NCI-H1436 treated with DMSO at 0.1 percent for 48 hours (cell line): ENCODE data around the gene DDX10.

Experiments
- DNase-seq: peaks from one replicate; lab custom pipeline; 2025; lab: John Stamatoyannopoulos, UW

DDX10 gene

DNA sequence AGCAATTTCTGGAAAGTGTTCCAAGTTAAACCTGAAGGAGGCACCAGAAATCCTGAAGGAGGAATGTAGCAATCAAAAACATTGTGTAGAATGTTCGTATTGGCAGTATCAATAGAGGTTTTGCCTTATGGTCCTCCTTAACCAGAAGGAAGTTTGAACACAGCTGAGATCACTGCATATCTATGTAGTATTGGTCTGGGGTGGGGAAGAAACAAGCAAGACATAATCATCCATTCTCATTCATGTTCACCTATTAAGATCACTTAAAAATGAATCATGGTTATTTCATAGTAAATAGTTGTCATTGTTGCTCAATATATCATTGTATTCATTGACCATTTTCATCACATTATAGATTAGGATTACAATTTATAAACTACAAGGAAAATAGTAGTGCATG, 160.5 kb downstream of the DDX10 start:
- no peak for DNase-seq

DNA sequence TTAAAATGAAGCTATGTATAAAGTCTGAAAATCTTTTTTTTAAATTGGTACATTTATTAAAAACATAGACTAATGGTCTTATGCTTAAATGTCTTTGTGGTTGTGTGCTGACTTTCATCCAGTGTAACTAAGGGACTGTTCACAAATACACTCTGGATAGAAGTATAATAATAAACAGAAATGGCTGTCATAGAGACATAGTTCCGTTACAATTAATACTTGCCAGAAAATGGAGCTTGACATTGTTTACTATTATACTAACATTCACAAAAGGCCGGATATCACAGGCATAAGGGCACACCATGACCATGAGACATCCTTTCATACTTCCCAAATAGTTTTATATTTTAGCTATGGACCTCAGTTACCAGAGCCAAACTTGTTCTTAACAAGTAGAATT, 161.3 kb downstream of the DDX10 start:
- no peak for DNase-seq

DNA sequence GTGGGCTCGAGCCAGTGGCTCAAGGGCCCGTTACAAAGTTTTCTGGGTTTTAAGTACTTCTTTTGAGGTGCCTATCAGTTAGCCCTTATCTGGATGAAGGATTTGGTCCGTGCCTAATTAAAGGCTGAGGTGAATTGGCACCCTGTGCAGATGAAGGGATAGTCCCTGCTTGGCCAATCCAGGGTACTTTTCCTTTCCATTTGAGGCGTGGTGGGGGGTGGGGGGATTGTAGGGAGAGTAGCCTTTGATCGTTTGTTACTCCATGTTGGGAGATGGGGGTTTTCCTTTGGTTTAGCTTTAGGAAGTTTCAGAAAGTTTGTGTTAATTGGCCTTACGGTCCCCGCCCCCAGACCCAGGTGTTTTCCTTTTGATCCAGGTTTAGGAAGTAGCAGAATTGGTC, 170.8 kb downstream of the DDX10 start:
- no peak for DNase-seq

DNA sequence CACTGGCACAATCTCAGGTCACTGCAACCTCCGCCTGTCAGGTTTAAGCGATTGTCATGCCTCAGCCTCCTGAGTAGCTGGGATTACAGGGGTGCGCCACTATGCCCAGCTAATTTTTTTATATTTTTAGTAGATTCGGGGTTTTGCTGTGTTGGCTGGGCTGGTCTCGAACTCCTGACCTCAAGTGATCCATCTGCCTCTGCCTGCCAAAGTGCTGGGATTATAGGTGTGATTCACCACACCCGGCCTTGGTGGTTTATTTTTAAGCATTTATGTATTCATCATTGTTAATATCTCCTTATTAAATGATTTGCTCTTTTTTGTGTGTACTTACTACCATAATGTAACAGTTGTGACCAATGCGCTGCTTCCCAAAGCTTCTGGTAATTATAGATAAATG, 171.7 kb downstream of the DDX10 start:
- DNase-seq = no peak

DNA sequence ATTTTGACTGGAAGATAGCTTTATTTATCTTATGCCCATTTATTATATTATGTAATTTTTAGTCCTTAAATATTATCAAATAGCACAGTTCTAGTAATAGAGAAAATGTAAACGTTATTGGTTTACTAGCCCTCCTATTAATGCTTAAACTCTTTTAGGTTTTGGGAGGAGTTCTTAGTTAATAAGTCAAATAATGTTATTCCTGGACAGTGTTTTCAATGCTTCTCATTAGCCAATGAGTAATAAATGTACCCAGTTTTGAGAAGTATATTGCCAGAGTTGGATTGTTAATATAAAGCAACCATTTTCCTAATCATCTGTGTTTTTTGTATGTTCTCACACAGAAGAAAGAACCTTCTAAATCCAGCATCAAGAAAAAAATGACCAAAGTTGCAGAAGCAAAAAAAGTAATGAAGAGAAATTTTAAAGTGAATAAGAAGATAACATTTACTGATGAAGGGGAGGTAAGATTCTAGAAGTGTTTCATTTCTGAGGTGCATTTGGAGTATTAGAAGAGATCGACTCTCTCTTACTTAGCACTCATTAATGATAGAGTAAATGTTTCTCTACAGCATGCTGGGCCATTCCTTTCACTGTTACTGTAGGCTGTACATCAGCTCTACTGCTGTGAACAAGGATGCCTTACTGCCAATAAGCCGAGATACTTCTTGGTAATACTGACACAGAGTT, 173.4 kb downstream of the DDX10 start:
- no peak for DNase-seq

DNA sequence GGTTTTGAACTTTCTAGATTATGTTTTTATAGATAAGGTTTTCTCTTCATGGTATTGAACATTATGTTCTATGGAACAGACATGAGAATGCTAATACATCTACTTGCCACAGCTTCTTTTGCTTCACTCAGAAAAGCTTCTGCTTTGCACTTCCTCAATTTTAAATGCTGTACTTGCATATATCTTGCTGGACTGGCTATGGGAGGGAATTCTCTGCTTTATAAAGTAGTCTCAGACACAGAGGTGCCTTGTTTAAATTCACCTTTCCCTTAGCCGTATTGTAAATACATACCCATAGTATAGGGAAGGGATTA, 173.9 kb downstream of the DDX10 start:
- DNase-seq = no peak

DNA sequence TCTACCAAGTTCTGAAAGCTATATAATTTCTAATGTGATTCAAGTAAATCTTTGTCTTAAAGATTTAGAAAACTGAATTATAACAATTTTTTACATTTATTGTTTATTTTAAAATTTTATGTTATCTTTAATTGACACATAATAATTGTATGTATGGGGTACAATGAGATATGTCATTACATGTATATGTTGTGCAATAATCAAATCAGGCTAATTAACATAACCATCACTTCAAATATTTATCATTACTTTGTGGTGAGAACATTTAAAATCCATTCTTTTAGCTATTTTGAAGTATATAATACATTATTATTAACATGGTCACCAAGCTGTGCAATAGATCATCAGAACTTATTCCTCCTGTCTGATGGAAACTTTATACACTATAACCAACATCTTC, 181.1 kb downstream of the DDX10 start:
- DNase-seq = no peak

DNA sequence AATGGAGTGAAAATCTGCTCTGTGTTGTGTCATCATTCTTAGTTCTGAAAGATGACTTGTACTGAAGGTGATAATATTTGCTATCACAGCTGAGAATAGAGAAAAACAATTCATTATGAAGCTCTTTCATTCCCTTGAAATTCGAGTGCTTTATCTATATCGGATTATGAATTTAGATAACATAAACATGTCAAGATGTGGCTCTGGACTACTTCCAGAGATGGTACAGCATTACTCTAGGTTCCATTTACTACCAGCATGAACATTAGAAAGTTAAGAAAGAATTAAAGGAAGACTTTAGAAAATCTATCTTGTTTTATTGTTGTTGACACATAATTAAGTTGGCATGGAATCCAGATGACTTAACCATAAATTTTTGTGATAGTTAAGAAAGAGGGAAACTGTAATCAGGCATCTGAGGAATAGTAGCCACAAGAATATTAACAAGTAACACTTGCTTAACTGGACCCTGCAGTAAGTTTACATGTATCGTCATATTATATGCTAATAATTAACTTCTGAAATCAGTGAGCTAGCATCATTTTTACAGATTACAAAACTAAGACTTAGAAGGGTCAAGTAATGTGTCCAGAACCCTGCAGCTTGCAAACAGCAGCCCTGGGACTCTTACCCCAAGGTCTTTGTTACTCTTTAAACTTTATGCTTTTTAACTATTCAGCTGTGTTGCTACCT, 182.6 kb downstream of the DDX10 start:
- DNase-seq = no peak

DNA sequence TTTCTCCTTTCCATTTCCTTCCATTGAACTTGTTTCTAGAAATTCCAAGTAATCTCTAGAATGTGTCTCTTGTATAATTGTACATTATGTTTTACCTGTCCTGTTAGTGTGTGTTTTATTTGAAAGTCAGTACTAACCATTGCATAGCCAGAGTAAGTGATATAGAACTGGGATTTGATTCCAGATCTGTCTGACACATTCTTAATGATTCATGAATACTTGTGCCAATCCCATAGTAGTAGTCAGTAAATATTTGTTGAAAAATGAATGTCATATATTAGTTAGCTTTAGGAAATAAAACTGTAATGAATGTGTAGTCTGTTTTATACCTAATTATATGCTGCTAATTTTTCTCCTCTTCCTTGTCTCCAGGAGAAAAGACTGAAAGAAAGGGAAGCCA, 186.9 kb downstream of the DDX10 start:
- no peak for DNase-seq

DNA sequence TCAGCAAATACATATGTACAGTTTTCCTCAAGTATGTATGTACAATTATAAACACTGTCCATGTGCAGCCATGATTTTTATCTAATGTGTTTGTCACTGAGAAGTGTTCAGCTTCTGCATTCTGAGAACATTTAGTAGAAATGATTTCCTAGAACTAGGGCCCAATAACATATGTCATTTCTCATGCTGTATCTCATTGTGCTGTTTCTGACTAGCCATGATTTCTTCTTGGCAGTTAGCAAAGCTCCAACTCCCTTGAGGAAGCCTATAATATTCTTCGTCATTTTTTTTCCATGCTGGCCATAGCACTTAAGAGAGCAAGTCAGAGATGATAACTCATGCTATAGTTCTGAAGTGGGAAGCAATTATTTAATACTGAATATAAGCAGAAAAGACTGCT, 187.8 kb downstream of the DDX10 start:
- DNase-seq = no peak

DNA sequence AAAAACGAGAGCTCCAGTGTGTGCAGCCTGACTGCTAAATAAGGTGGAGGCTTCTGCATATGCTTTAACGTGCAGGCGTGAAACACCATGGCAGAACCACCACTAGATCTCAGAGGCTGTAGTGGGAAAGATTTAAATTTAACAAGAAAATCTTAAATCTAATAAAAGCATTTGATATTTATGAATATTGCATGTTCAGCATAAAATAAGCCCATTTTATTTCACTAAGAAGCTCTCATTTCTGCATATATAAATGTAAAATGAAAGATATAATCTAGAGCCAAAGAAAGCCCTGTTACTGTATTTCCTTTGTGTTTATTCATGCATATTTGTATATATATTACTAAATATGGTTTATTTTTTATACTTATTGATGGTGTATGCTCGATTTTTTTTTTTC, 188.3 kb downstream of the DDX10 start:
- no peak for DNase-seq

DNA sequence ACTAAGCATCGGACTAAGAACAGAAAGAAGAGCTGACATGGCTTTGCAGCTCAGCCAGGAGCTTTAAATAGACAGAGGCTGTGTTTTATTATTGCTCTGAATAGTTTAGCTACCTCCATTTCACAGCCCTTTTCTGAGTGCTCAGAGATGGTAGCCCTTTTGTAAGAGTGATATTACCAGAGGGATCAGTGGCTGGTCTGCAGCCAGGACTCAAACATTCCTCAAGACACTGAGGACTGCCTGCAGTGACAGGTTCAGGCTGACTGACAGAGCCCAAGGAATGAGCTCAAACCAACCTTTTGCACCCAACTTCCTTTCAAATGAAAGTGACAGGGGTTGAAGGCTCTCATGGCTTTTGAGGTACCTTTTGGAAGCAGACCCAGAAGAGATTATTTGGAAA, 189.0 kb downstream of the DDX10 start:
- no peak for DNase-seq

DNA sequence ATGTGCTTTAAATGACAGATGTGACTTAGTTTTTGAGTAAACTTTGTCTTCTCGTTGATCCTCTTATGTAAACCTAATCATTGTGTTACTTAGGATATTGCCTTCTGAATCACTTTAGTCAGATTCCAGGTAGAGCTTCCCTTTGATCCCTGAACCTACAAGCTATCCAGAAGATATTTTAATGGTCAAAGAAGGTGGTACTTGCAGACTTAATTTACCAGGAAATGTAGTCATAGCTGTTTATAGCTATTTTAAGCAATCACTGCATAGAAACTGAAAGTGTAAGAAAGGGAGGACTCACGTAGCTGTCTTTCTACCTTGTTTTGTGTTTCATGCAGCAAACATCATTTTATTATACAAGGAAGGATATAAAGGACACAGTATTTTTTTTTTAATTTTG, 189.5 kb downstream of the DDX10 start:
- DNase-seq = no peak

DNA sequence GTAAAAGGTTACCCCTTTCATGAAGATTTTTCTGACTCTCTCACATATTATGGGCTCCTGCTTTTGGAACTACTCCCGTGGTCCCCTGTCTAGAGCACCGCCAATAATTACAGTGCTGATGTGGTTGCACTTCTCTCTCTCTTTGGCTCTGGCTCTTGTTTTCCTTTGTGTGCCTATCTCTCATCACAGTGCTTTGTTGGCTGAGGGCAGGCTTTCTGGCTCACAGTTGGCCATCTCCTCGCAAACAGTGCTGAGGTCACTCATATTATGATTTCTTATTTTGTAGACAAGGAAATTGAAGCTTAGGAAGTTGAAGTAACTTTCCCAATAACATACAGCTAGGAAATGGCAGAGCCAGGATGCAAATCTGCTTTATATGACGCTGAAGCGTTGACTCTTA, 192.5 kb downstream of the DDX10 start:
- no peak for DNase-seq

DNA sequence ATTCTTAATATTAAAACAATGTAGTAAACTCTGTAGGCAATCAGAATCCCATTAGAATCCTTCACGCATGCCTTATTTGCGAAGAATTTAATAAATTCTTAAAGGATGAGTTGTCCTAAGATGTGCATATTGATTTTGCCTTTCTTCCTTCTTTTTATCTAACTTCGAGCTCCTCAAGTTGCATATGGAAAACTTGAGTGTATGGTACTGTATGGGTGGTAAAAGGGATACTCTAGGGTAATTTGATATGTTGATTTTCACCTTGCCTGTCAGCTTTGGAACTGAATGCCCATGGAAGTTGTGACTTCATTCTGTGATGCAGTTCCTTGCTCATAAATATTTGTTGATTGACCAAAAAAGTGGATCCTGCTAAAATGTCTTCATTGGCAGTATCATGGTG, 193.8 kb downstream of the DDX10 start:
- DNase-seq = no peak

DNA sequence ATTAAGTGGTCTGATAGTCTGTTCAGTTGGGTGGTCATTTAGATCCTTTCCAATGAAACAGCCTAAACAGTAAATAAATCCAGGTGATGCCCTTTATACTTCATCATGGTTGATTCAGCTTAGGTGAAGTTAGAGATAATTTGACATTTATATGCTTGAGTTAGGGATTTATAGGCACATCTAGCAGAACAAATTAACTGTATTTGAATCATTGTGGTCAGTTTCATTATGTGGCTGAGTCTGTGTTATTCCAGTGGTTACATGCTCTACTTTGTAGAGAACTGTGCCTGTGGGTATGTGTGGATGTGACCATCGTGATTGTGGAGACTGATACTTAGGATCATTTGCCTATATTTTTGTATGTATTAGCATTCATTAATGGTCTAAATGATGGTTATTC, 194.6 kb downstream of the DDX10 start:
- DNase-seq = no peak

DNA sequence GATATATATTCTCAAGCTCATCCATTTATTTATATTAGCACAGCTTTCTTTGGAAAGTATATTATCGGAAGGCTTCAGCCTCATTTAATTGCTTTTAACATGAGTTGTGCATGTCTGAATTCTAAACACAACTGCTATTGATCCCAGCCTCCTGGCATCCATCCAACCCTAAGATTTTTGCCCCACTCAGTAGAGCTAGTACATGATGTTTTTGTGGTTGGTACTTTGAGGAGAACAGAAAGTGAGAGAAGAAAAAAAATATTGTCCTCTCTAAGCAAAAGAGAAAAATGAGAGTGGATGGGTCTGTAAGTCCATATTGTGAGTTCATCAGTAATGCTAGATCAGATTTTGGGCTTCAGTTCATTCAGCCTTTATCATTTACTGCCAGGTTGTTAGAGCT, 198.7 kb downstream of the DDX10 start:
- DNase-seq = no peak

DNA sequence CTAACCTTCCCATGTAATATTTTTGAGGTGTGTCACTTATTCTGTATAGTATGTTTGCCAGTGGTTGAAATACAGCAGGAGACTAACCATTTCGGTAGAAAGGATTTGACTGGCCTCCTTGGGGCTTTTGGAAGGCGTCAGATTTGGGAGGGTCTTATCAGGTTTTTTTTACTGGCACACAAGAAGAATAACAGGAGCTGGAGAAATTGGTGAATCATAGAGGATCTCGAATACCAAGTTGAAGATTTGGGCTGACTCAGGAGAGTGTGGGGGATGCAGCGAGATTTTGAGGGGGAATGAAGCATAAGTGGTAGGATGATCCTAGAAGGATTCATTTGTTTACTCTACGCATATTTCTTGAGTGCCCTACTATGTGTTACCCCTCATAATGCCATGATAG, 200.5 kb downstream of the DDX10 start:
- DNase-seq = no peak

DNA sequence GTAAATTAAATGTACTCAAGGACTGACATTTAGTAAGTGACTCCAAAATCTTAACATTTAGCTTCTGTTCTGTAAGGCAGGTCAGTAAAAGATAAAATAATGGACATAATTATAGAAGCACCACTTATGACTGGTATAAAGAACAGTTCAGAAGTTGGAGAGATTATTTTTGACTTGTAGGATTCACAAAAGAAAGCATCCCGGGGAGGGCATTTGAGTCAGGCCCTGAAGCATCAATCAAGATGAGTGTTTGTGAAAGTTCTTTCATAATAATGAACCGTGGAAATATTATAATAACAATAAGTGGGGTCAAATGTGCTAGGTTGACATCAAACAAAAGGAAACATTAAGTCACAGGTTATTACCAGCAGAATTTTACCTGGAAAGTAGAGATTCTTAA, 201.9 kb downstream of the DDX10 start:
- no peak for DNase-seq

DNA sequence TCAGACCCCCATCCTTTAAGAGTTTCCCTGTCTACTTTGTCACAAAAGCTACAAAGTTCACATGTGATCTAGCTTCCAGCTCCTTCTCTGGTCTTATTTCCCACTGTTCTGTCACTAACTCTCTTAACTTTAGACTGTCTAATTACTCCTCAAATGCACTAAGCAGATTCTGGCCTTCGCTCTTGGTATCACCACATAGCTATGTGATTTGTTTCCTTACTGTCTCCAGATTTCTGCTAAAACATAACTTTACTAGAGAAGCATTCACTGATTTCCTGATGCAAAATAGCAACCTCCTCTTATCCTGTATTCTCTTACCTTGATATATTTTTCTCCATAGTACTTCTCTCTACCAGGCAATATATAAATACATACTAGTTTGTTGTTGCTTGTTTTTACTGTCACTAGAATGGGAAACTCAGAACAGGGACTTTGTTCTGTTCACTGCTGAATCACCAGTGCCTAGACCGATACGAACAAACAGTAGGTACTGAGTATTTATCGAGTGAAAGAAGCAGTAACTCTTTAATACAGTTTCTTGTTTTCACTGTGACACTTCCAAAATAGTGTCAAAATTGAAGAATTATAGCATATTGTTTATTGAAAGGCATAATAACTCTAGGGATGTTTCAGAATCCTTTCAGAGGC, 205.6 kb downstream of the DDX10 start:
- DNase-seq = no peak

DNA sequence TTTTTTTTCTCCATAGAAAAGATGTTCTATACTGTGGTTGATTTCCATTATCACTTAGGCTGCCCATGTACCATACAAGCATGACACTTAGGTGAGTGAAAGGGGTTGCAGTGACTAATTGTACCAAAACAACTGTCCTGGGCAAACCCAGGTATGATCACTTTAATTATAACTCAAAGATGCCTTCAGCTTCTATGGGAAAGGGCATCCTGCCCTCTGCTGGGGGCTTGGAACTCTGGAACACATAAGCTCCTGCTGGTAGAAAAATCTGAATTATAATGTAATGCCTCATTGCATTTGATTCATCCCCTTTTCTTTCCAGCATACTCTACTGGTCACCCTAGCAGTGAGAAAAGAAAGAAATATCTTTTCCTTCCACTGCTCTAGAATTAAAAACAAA, 206.3 kb downstream of the DDX10 start:
- DNase-seq = no peak

DNA sequence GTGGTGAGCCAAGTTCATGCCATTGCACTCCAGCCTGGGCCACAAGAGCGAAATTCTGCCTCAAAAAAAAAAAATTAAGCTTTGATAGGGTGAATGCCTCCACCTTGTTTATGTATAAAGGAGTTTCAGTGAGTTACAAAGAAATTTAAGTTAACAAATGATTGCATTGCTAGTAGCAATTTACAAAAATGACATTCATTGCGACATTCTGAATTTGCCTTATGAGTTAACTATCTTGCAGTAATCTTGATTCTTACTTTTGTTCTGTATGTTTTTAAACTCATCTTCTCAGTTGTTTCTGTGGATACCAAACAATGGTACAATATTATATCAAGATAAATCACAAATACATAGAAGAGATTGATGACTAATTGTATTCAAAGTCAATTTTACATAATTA, 207.0 kb downstream of the DDX10 start:
- DNase-seq = no peak

DNA sequence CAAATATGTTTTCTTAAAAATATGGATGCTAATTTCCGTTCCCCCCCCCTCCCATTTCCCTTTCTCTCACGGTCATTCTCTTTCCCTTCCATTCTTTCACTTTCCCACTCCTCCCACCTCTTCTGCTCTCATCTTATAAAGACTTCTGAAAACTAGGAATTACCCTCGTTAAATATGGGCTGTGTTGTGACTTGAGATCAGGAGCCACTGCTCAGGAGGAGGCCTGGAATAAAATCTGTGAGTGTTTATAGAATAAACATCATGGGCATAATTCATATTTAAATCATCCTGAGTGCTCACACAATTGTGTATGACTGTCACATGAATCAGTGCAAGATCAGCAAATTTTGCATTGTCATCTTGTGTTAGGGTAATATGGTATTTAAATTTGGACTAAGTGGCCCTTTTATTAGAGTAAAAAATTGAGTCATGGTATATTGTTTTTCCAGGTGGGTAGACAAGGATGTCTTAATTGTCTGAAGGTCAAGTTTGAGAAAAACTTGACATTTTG, 208.0 kb downstream of the DDX10 start:
- no peak for DNase-seq

DNA sequence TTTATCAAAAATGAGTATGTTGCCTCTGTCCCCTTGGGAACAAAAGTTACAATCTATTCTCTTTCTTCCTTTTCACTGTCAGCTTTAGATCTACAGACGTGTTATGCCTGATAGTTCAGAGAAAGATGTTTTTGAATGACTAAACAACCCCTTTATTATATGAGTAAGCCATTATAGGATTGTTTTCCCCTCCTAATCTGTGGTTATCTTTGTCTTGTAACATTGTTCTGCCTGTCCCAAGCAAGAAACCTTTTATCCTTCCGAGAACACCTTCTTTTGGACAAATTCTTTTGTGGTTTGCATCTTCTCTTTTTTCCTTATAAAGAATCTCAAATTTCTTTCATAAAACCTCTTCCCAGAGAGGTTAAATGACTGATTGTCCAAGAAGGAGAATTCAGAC, 208.4 kb downstream of the DDX10 start:
- DNase-seq = no peak
